H1 (cell line): ENCODE data around the gene PLCB1. TPM values are rescaled to one million over a fixed set of nuclear protein-coding genes. Genes with fewer than 3 reads are reported as not detected.

Experiments used
- CBX8 ChIP-seq: fragments of 300-800, 300-1000 bp; sonication (generic); IDR thresholded peaks from 2 replicates; pipeline ENCODE4 v1.7.1; 2016; ENCODE audit warnings: low read depth, low read length, borderline replicate concordance
- TAF1 ChIP-seq: IDR thresholded peaks from 2 replicates; pipeline ENCODE4 v1.6.1; 2011; ENCODE audit warnings: mild to moderate bottlenecking, low read depth, low read length
- ZNF274 ChIP-seq: IDR thresholded peaks from 2 replicates; pipeline ENCODE4 v1.7.0; 2012; ENCODE audit warnings: low read length, borderline replicate concordance; ENCODE audit errors: extremely low read depth
- polyA plus RNA-seq, 7 experiments: library from polyadenylated mRNA; depleted of rRNA in 3 of 7; stranded (reverse) in 5 of 7; unstranded in 2 of 7; fragments of >200 nt in 5 of 7; fragments of 200-250 nt in 2 of 7; gene quantifications; 1 replicate in 5 of 7; 2 replicates in 1 of 7; 4 replicates in 1 of 7; pipeline versions ENCODE4 v1.2.1 to v1.2.3, GENCODE V29; 2011 to 2013; ENCODE audit warnings: missing spikeins in 2 of 7, mixed read lengths in 2 of 7
- total RNA-seq: library from RNA; stranded (reverse); fragmentation: NEBNext Ultra II Directional; extraction: Animal tissue kit (Norgen Biotek cat#: 25700); gene quantifications from 2 replicates; pipeline ENCODE4 v1.2.1, GENCODE V29; 2021

Gene PLCB1
- total and polyA plus RNA-seq, 2 of the 8 experiments (the other 6 are each of a cell fraction or from before 2014, with no cell fraction given), result 2.6 to 9.1 TPM

- TF ChIP-seq TAF1 (no peak), ZNF274 (no peak), CBX8 (no peak)
Observed at GRCh38 chr20:8749986-8750385, 617.9 kb downstream of the PLCB1 start (continued).
